PFSK-1 (cell line): ENCODE data around the gene TBCEL.

Source experiments
- FOXP2 ChIP-seq: optimal IDR thresholded peaks from 2 replicates; pipeline ENCODE3; 2011; ENCODE audit warnings: borderline replicate concordance, control low read depth, inconsistent platforms; ENCODE audit not compliant: insufficient read depth; ENCODE audit errors: extremely low read length, extremely low read depth
- POLR2AphosphoS5 ChIP-seq: IDR thresholded peaks from 2 replicates; pipeline ENCODE4 v1.6.1; 2012; ENCODE audit warnings: low read depth, mild to moderate bottlenecking, control low read depth, low read length, moderate library complexity
- REST ChIP-seq, 2 experiments: IDR thresholded peaks; 2 replicates each; pipeline versions ENCODE4 v1.6.1 to v1.8.0; 2011 to 2012; ENCODE audit warnings: low read depth in 2 of 2, low read length in 2 of 2, control low read depth in 1 of 2, inconsistent platforms in 1 of 2, mild to moderate bottlenecking in 1 of 2, moderate library complexity in 1 of 2; ENCODE audit not compliant: insufficient read depth in 1 of 2
- SIN3A ChIP-seq: IDR thresholded peaks from 2 replicates; pipeline ENCODE4 v1.6.1; 2012; ENCODE audit warnings: mild to moderate bottlenecking, low read length, moderate library complexity, borderline replicate concordance; ENCODE audit not compliant: insufficient read depth
- TAF1 ChIP-seq: IDR thresholded peaks from 2 replicates; pipeline ENCODE4 v1.6.1; 2012; ENCODE audit warnings: low read length, control low read depth, borderline replicate concordance; ENCODE audit not compliant: insufficient read depth

The TBCEL gene

GRCh38 chr11:121132211-121132976, 108.5 kb downstream of the TBCEL start:
- TF ChIP-seq SIN3A (no peak), POLR2AphosphoS5 (no peak), REST (IDR thresholded peaks at IDR 0.05; ENCODE audit: insufficient read depth in 1 of 2, low read depth in 2 of 2, low read length in 2 of 2) (no peak), TAF1 (no peak), FOXP2 (no peak)

DNA sequence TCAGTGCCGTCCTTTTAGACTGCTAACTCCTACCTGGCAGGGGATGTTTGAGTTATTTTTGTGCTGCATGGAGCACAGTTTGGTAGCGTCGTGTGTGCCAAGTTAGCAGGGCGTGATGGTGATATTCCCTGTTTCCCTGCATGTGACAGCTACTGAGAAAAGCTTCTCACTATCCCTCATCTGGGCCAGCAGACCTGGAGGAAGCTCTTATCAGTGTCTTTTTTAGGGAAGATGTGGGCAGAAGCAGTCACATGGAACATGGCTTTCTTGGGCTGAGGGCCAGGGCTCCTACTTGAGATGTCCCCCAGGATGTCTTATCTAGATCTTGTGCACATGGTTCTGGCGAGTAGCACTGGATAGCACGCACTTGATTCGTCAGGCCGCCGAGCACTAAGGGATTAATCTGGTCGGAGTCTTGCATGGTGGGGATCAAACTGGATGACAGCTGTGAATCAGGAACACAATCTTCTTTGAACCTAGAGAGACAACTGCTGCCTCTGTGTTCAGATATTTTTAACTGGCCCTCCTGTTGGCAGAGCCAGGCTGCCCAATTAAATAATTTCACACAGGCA, 110.9 kb downstream of the TBCEL start:
- TF ChIP-seq REST (IDR thresholded peaks at IDR 0.05; ENCODE audit: insufficient read depth in 1 of 2, low read depth in 2 of 2, low read length in 2 of 2): no peak
- TF ChIP-seq SIN3A: no peak
- TF ChIP-seq FOXP2: no peak
- no peak for TF ChIP-seq TAF1
- no peak for TF ChIP-seq POLR2AphosphoS5

- TF ChIP-seq POLR2AphosphoS5: no peak
These were observed 113.1 kb downstream of the TBCEL start for GRCh38 chr11:121137005-121137404.

- no peak for TF ChIP-seq POLR2AphosphoS5
- no peak for TF ChIP-seq SIN3A
- TF ChIP-seq REST (IDR thresholded peaks at IDR 0.05; ENCODE audit: insufficient read depth in 1 of 2, low read depth in 2 of 2, low read length in 2 of 2): no peak
- no peak for TF ChIP-seq FOXP2
- no peak for TF ChIP-seq TAF1
These were observed 114.4 kb downstream of the TBCEL start for GRCh38 chr11:121138259-121138658.

- TF ChIP-seq REST (IDR thresholded peaks at IDR 0.05; ENCODE audit: insufficient read depth in 1 of 2, low read depth in 2 of 2, low read length in 2 of 2) (no peak), POLR2AphosphoS5 (no peak), SIN3A (no peak), TAF1 (no peak), FOXP2 (no peak)
These were observed 116.5 kb downstream of the TBCEL start for GRCh38 chr11:121140369-121140768.
